ENCODE measurements around the gene MIAT. TPM values are rescaled to one million over a fixed set of nuclear protein-coding genes. Genes with fewer than 3 reads are reported as not detected.

The MIAT gene
- total and polyA plus RNA-seq, 2 of the 8 experiments (the other 6 are each of a cell fraction or from before 2014, with no cell fraction given) = 27.6 to 36.0 TPM

DNA sequence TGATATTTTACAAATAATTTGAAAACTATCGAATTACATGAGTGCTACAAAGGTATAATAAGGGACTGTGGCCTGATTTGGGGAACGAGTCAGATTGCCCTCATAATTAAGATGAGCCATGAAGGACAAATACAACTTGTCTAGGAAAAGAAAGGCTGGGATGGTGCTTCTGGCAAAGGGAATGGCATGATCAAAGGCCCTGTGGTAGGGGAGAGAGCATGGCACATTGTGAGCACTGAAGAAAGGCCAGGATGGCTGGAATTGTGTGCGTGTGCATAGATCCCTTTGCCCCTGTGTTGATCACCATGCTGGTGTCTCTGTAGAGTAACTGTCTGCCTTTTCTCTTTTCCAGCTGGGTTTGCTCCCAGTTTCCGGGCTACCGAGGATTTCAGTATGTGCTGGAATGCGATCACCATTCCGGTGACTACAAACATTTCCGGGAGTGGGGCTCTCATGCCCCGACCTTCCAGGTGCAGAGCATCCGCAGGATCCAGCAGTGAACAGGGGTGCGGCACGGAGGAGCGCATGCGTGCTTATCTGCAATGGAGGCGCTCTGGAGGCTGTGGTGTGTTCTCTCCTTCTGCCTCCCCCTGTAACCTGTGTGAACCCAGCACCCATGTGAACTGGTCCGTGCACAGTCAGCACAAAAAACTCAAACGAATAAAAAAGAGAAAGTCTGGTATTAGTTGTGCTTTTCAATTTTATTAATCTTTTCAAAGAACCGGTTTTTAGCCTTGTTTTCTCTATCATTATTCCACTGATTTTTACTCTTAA is 27.2 kb upstream of the MIAT start:
- H3K23ac ChIP-seq (ENCODE audit: insufficient read length) = no peak overlapping the region
- H2BK15ac ChIP-seq (ENCODE audit: low read length) = peak overlapping the region; percentile 88; the same call in 1 of the 2 replicates
- H3K27me3 ChIP-seq (replicated peaks in 1 of 4; ENCODE audit: control insufficient read depth in 3 of 4, extremely low read depth in 1 of 4, insufficient read depth in 3 of 4, low read length in 3 of 4) = no peaks in the 10 kb centered on the region
- TF ChIP-seq CTBP2 (IDR thresholded peaks at IDR 0.05; ENCODE audit: borderline replicate concordance, insufficient read depth, insufficient read length, low read length) (no peak), SRF (IDR thresholded peaks at IDR 0.05; ENCODE audit: low read depth, low read length) (no peak), KDM1A (IDR thresholded peaks at IDR 0.05; ENCODE audit: borderline replicate concordance, low read length) (peak; percentile 59; the same call in 1 of the 2 replicates), HDAC2 (IDR thresholded peaks at IDR 0.05; ENCODE audit: borderline replicate concordance in 1 of 2, low read depth in 2 of 2, low read length in 2 of 2) (no peak; a peak in 1 of 4 replicates), BRCA1 (IDR thresholded peaks at IDR 0.05; ENCODE audit: low read depth, low read length) (no peak), CHD1 (IDR thresholded peaks at IDR 0.05; ENCODE audit: low read depth, low read length) (no peak), FOSL1 (IDR thresholded peaks at IDR 0.05; ENCODE audit: insufficient read depth, low read depth, low read length) (no peak), POU5F1 (IDR thresholded peaks at IDR 0.05; ENCODE audit: low read depth, low read length) (no peak)
- H3K4me3 ChIP-seq (ENCODE audit: extremely low read depth in 1 of 4, insufficient read depth in 2 of 4, low read depth in 3 of 4, low read length in 4 of 4) = no peak overlapping the region
- H4K20me1 ChIP-seq (replicated peaks in 1 of 2; ENCODE audit: control insufficient read depth in 1 of 2, insufficient read depth in 2 of 2, low read length in 2 of 2) = no peaks in the 10 kb centered on the region
- H2BK120ac ChIP-seq (replicated peaks; ENCODE audit: low read depth, low read length) = no peak overlapping the region
- peak overlapping the region; percentile 5 for H4K91ac ChIP-seq (replicated peaks; ENCODE audit: insufficient read length, low read length)
- peak overlapping the region; percentile 39; the same call in 1 of the 2 replicates for H2BK12ac ChIP-seq (ENCODE audit: low read depth, low read length)
- peak overlapping the region; percentile 90; the same call in 1 of the 2 replicates for H2AK5ac ChIP-seq (ENCODE audit: low read depth, low read length)
- no peak overlapping the region for H3K27ac ChIP-seq (ENCODE audit: low read depth, low read length)
- 93% methylated on average over 18 of the region's 18 CpGs; no CpG with 5 or more reads in 1 of the 2 experiments for WGBS, 2 experiments (ENCODE audit: extremely low coverage in 1 of 2, insufficient coverage in 1 of 2, insufficient read length in 1 of 2, insufficient replicate concordance in 2 of 2, low coverage in 1 of 2, low lambda C conversion rate in 2 of 2, missing lambda C conversion rate in 1 of 2)
- H3K23me2 ChIP-seq (ENCODE audit: low read depth, low read length) = no peaks in the 10 kb centered on the region
- no peak overlapping the region for H3K4ac ChIP-seq (replicated peaks; ENCODE audit: insufficient read length, low read depth, low read length)
- ChIA-PET POLR2A (ENCODE audit: partially characterized antibody) (interaction anchor here (0.6 kb wide), 1 partner anchor 38 kb away, joined by 5 read pairs; no protein-coding TSS in a partner anchor), CTCF (ENCODE audit: partially characterized antibody) (interaction anchor here (0.7 to 1.2 kb wide), 3 partner anchors 13 to 101 kb away, joined by 3 read pairs; no protein-coding TSS in a partner anchor)
- FAIRE-seq (no peak), DNase-seq (ENCODE audit: low read depth in 1 of 2, low spot score in 2 of 2) (no peak)
- H3K9me3 ChIP-seq (ENCODE audit: insufficient read depth in 2 of 2, low read depth in 1 of 2, low read length in 1 of 2) = peaks cover 0 to under 1% of the 10 kb centered on the region in 2 experiments; a peak in 1 of 4 replicates
- no peaks in the 10 kb centered on the region for H3K36me3 ChIP-seq (ENCODE audit: control insufficient read depth in 2 of 4, insufficient read depth in 4 of 4, low read length in 3 of 4)
- H3K4me2 ChIP-seq (ENCODE audit: insufficient read depth in 1 of 2, low read depth in 2 of 2, low read length in 2 of 2) = no peak overlapping the region
- H3K56ac ChIP-seq (replicated peaks; ENCODE audit: insufficient read length, low read depth, low read length) = no peak overlapping the region
- no peak overlapping the region for H3K14ac ChIP-seq (ENCODE audit: insufficient read length)
- no peak overlapping the region for H3K9ac ChIP-seq (replicated peaks in 1 of 4; ENCODE audit: extremely low read depth in 1 of 4, low read depth in 3 of 4, low read length in 3 of 4)
- no peak overlapping the region for H2BK5ac ChIP-seq (ENCODE audit: low read depth, low read length)
- no peak overlapping the region for H4K8ac ChIP-seq (ENCODE audit: extremely low read depth, insufficient read depth, low read length)
- no peaks in the 10 kb centered on the region for H3K79me1 ChIP-seq (ENCODE audit: low read depth, low read length)
- H2AFZ ChIP-seq (ENCODE audit: low read length) = no peak overlapping the region
- no peak overlapping the region for H3K18ac ChIP-seq (ENCODE audit: extremely low read depth, low read length)
- no peak overlapping the region for H2BK20ac ChIP-seq (ENCODE audit: low read length)
- no peaks in the 10 kb centered on the region; a peak in 1 of 7 replicates for H3K4me1 ChIP-seq (replicated peaks in 1 of 4; ENCODE audit: control insufficient read depth in 3 of 4, insufficient read depth in 4 of 4, low read length in 3 of 4)
- H3K79me2 ChIP-seq (ENCODE audit: control insufficient read depth in 1 of 2, insufficient read depth in 2 of 2, low read length in 2 of 2) = no peaks in the 10 kb centered on the region
- H4K5ac ChIP-seq (ENCODE audit: insufficient read length, low read depth, low read length) = no peak overlapping the region

Measured in H1 (cell line).